K562 (cell line): ENCODE measurements around the gene SOS2. TPM values are rescaled to one million over a fixed set of nuclear protein-coding genes. Genes with fewer than 3 reads are reported as not detected.

Experiments used
- ATAC-seq: fragments of 200-7000 bp; cut with Tn5 transposase; 3 replicates; pipeline ENCODE4 v1.9.1; 2020; ENCODE audit warnings: moderate library complexity
- BruUV-seq: library from RNA; stranded (reverse); fragments of 400-500 nt; replicated peaks from 2 replicates; lab custom pipeline; 2021; lab: Mats Ljungman, UMichigan
- CTCF ChIA-PET: fragments of 300-600 bp; formaldehyde crosslinking; extraction: SDS; loops from one replicate; lab custom pipeline; 2021; ENCODE audit warnings: low intra/inter-chr PET ratio; lab: Yijun Ruan, JAX
- POLR2A ChIA-PET: fragments of 300-600, 350-650 bp; sonication (Branson Sonifier 250); formaldehyde crosslinking; extraction: SDS; loops from one replicate; lab custom pipeline; 2021; ENCODE audit warnings: antibody characterized with exemption, inconsistent platforms; lab: Yijun Ruan, JAX
- DNase-seq, 4 experiments: peaks; one replicate each; pipeline versions ENCODE4 v3.0.0 to v3.0.0-alpha.2; 2011 to 2018; ENCODE audit warnings: low spot score in 3 of 4, mixed read lengths in 3 of 4; ENCODE audit errors: extremely low read depth in 1 of 4
- FAIRE-seq: peaks from 2 replicates; lab custom pipeline; 2011; peaks lifted over from hg19 to GRCh38; lab: Jason Lieb, UNC
- H2AFZ ChIP-seq: 2 replicates; pipeline ENCODE4 v1.6.0; 2011; ENCODE audit warnings: low read depth, low read length, control low read depth, inconsistent platforms
- H3K27ac ChIP-seq: fragments of 200-600 bp; 3 replicates; pipeline ENCODE4 v1.8.0; 2011; ENCODE audit warnings: low read depth, mild to moderate bottlenecking, control low read depth, inconsistent platforms, low read length, moderate library complexity, mixed read lengths; ENCODE audit errors: extremely low read depth
- H3K27me3 ChIP-seq, 2 experiments: fragments of 300-600 bp in 1 of 2; 2 replicates in 1 of 2; 3 replicates in 1 of 2; pipeline versions ENCODE4 v1.6.0 to v1.8.0; 2011; ENCODE audit warnings: inconsistent platforms in 2 of 2, low read length in 2 of 2, mild to moderate bottlenecking in 1 of 2, mixed read lengths in 1 of 2, moderate library complexity in 1 of 2; ENCODE audit not compliant: control insufficient read depth in 2 of 2, insufficient read depth in 2 of 2
- H3K36me3 ChIP-seq: fragments of 300-600 bp; 3 replicates; pipeline ENCODE4 v1.8.0; 2011; ENCODE audit warnings: mild to moderate bottlenecking, low read length, inconsistent platforms; ENCODE audit not compliant: control insufficient read depth, insufficient read depth
- H3K4me1 ChIP-seq, 2 experiments: fragments of 200-600 bp in 1 of 2; replicated peaks in 1 of 2; 2 replicates in 1 of 2; 3 replicates in 1 of 2; pipeline versions ENCODE4 v1.5.1 to v1.8.0; 2011; ENCODE audit warnings: inconsistent platforms in 2 of 2, low read length in 2 of 2, mild to moderate bottlenecking in 1 of 2, mixed read lengths in 1 of 2, moderate library complexity in 1 of 2; ENCODE audit not compliant: control insufficient read depth in 2 of 2, insufficient read depth in 2 of 2
- H3K4me2 ChIP-seq: 2 replicates; pipeline ENCODE4 v1.6.1; 2011; ENCODE audit warnings: low read length, control low read depth, inconsistent platforms, mixed read lengths; ENCODE audit not compliant: insufficient read depth
- H3K4me3 ChIP-seq: fragments of 200-600 bp; sonication (generic), shearing (Covaris generic); 2 replicates; pipeline ENCODE4 v1.5.1; 2016; ENCODE audit warnings: control low read depth, inconsistent platforms
- H3K79me2 ChIP-seq: fragments of 200-600 bp; 3 replicates; pipeline ENCODE4 v1.8.0; 2011; ENCODE audit warnings: low read length, inconsistent platforms; ENCODE audit not compliant: control insufficient read depth, insufficient read depth
- H3K9ac ChIP-seq, 2 experiments: 2 replicates each; pipeline versions ENCODE4 v1.6.0 to v1.6.1; 2011; ENCODE audit warnings: low read depth in 2 of 2, low read length in 2 of 2, control low read depth in 1 of 2, inconsistent platforms in 1 of 2, mild to moderate bottlenecking in 1 of 2, mixed read lengths in 1 of 2; ENCODE audit not compliant: insufficient read depth in 1 of 2
- H3K9me1 ChIP-seq: one replicate; pipeline ENCODE4 v1.6.0; 2011; ENCODE audit warnings: inconsistent platforms, mild to moderate bottlenecking, low read length, moderate library complexity; ENCODE audit not compliant: control insufficient read depth, insufficient read depth
- H3K9me3 ChIP-seq: replicated peaks from 2 replicates; pipeline ENCODE4 v1.5.1; 2011; ENCODE audit warnings: low read depth, low read length, inconsistent platforms; ENCODE audit not compliant: control insufficient read depth, insufficient read depth
- H4K20me1 ChIP-seq: replicated peaks from 2 replicates; pipeline ENCODE4 v1.6.1; 2011; ENCODE audit warnings: low read length, inconsistent platforms, mixed read lengths; ENCODE audit not compliant: control insufficient read depth, insufficient read depth
- ADNP ChIP-seq: fragments of 200-800 bp; sonication (Bioruptor generic); IDR thresholded peaks from 2 replicates; pipeline ENCODE4 v1.6.1; 2016; ENCODE audit warnings: missing genetic modification characterization, missing compliant biosample characterization
- C11orf30 ChIP-seq: fragments of 450-650 bp; IDR thresholded peaks from 2 replicates; pipeline ENCODE4 v1.6.1; 2016; ENCODE audit warnings: low read depth, mild to moderate bottlenecking
- CBFA2T3 ChIP-seq: fragments of 450-650 bp; IDR thresholded peaks from 2 replicates; pipeline ENCODE4 v1.6.1; 2017
- HDAC1 ChIP-seq, 2 experiments: fragments of 450-650 bp; IDR thresholded peaks; 2 replicates each; pipeline ENCODE4 v1.6.1; 2016 to 2017; ENCODE audit warnings: inconsistent platforms in 1 of 2, mild to moderate bottlenecking in 1 of 2, moderate library complexity in 1 of 2
- KLF1 ChIP-seq: fragments of 450-650 bp; IDR thresholded peaks from 2 replicates; pipeline ENCODE4 v1.6.1; 2016; ENCODE audit warnings: missing genetic modification characterization, missing compliant biosample characterization
- KLF10 ChIP-seq: fragments of 250-450 bp; sonication (Bioruptor Pico); IDR thresholded peaks from 2 replicates; pipeline ENCODE4 v1.6.1; 2021; ENCODE audit warnings: matching md5 sums
- MECOM ChIP-seq: fragments of 250-450 bp; sonication (Bioruptor Pico); IDR thresholded peaks from 2 replicates; pipeline ENCODE4 v1.8.0; 2022; ENCODE audit warnings: inconsistent platforms
- TEAD1 ChIP-seq, 2 experiments: fragments of 450-650 bp in 1 of 2; sonication (generic) in 1 of 2; formaldehyde crosslinking; IDR thresholded peaks; 2 replicates each; pipeline versions ENCODE4 v1.4.0 to v1.8.0; 2020 to 2022; ENCODE audit warnings: mild to moderate bottlenecking in 2 of 2, missing genetic modification reagents in 1 of 2
- TEAD4 ChIP-seq, 2 experiments: sonication (generic) in 1 of 2; formaldehyde crosslinking in 1 of 2; IDR thresholded peaks; 2 replicates each; pipeline versions ENCODE4 v1.6.1 to v1.8.0; 2012 to 2022; ENCODE audit warnings: borderline replicate concordance in 1 of 2, inconsistent platforms in 1 of 2, low read length in 1 of 2, mild to moderate bottlenecking in 1 of 2, missing genetic modification reagents in 1 of 2
- ZBTB12 ChIP-seq: fragments of 250-450 bp; sonication (Bioruptor Pico); IDR thresholded peaks from 2 replicates; pipeline ENCODE4 v1.4.0; 2020
- ZC3H4 ChIP-seq: sonication (generic); formaldehyde crosslinking; IDR thresholded peaks from 2 replicates; pipeline ENCODE4 v1.9.0; 2021; ENCODE audit warnings: missing genetic modification reagents, borderline replicate concordance
- ZNF140 ChIP-seq: fragments of 250-450 bp; sonication (Bioruptor Pico); IDR thresholded peaks from 2 replicates; pipeline ENCODE4 v1.8.0; 2021; ENCODE audit warnings: moderate library complexity, mild to moderate bottlenecking, inconsistent platforms
- ZNF165 ChIP-seq: fragments of 250-450 bp; sonication (Bioruptor Pico); IDR thresholded peaks from 2 replicates; pipeline ENCODE4 v1.4.0; 2020; ENCODE audit warnings: borderline replicate concordance
- ZNF175 ChIP-seq: fragments of 200-800 bp; sonication (Bioruptor generic); IDR thresholded peaks from 2 replicates; pipeline ENCODE4 v1.6.1; 2016; ENCODE audit warnings: low read depth, mild to moderate bottlenecking, missing genetic modification characterization, missing compliant biosample characterization
- ZNF316 ChIP-seq: fragments of 450-650 bp; IDR thresholded peaks from 2 replicates; pipeline ENCODE4 v1.6.1; 2016
- ZNF644 ChIP-seq: fragments of 200-800 bp; sonication (Bioruptor generic); IDR thresholded peaks from 2 replicates; pipeline ENCODE4 v1.6.1; 2016; ENCODE audit warnings: low read depth, missing genetic modification characterization, missing compliant biosample characterization
- ZNF766 ChIP-seq: fragments of 200-800 bp; sonication (Bioruptor generic); conservative IDR thresholded peaks from 2 replicates; pipeline ENCODE4 v1.6.1; 2016; ENCODE audit warnings: missing genetic modification characterization, missing compliant biosample characterization
- WGBS: fragments of 100-300 bp; shearing (Covaris generic); methylation state at CpG from one replicate; pipeline ENCODE4 v1.1.6; 2016; ENCODE audit warnings: low coverage, mixed read lengths; ENCODE audit not compliant: insufficient coverage; ENCODE audit errors: missing lambda C conversion rate; 5-methylcytosine and 5-hydroxymethylcytosine counted together
- in situ Hi-C: fragments of 300-500 bp; cut with MboI; formaldehyde crosslinking; loops from 4 replicates; pipeline ENCODE4 v1.15.0; 2018; ENCODE audit warnings: inconsistent platforms, mixed read lengths
- intact Hi-C: fragments of 100-400 bp; cut with micrococcal nuclease; formaldehyde crosslinking; loops from 2 replicates; pipeline ENCODE4 v1.14.2; 2022
- polyA plus RNA-seq, 8 experiments: library from polyadenylated mRNA; depleted of rRNA in 4 of 8; stranded (reverse) in 5 of 8; unstranded in 3 of 8; fragments of >200 nt; fragmentation: Nextera tagmentation in 2 of 8; fragmentation: Illumina TruSeq in 1 of 8; extraction: Ambion mirVana in 2 of 8; extraction: Trizol in 1 of 8; gene quantifications; 2 replicates each; pipeline versions ENCODE4 v1.2.1 to v1.2.3, GENCODE V29; 2011 to 2014; ENCODE audit warnings: inconsistent platforms in 1 of 8, missing spikeins in 1 of 8
- total RNA-seq, 7 experiments: library from RNA; depleted of rRNA in 6 of 7; stranded (reverse); fragments of >200 nt in 6 of 7; fragmentation: Illumina TruSeq in 2 of 7; extraction: Trizol in 2 of 7; gene quantifications; 2 replicates each; pipeline versions ENCODE4 v1.2.1 to v1.2.3, GENCODE V29; 2011 to 2021; ENCODE audit warnings: low replicate concordance in 1 of 7
- TF ChIP-seq, protein P1 (sequence below), 2 experiments: IDR thresholded peaks; 2 replicates each; pipeline ENCODE4 v1.6.1; 2012; ENCODE audit warnings: improper control_type of control experiment in 2 of 2, low read depth in 2 of 2, low read length in 2 of 2, borderline replicate concordance in 1 of 2

SOS2 gene
- total and polyA plus RNA-seq, 9 of the 15 experiments (the other 6 are each of a cell fraction or from before 2014, with no cell fraction given), result 2.2 to 13.1 (median 10.5) TPM

DNA sequence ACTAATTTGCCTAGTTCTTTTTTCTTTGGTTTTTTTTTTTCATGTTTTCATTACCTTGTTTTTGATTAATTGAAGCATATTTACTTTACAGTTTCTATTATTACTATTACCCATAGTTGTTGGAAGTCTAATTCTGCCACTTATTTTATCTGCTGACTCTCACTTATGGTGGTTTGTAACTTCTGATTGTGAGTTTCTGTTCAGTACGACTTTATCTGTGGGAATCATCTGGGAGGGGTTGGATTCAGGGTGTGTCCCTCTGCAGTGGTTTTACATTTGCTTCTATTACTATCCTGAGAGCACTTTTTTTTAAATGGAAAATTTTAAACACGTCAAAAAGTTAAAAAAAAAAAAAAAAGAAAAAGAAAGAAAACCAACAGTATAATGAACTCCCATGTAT lies 26.4 kb upstream of the SOS2 start (continued):
- TF ChIP-seq TEAD4 (IDR thresholded peaks at IDR 0.05; ENCODE audit: low read length) (peak; percentile 24; the same call in 1 of the 2 replicates), TEAD4 (CRISPR knock-in tag; IDR thresholded peaks at IDR 0.05; ENCODE audit: borderline replicate concordance) (no peak), ZNF766 (CRISPR knock-in tag) (0 out of 2 replicates have a peak, but pooled peaks have one; percentile 32), ZNF644 (tag) (no peak), C11orf30 (peak; percentile 63), KLF1 (0 out of 2 replicates have a peak, but pooled peaks have one; percentile 24), CBFA2T3 (peak; percentile 28; the same call in 1 of the 2 replicates), ZNF316 (peak; percentile 74), ZBTB12 (CRISPR knock-in tag) (0 out of 2 replicates have a peak, but pooled peaks have one; percentile 14), ZNF175 (CRISPR knock-in tag) (no peak), ZNF140 (CRISPR knock-in tag) (no peak), HDAC1 (IDR thresholded peaks at IDR 0.05) (0 out of 4 replicates have a peak, but pooled peaks of 1 of the 2 experiments have one; percentile 37)
- TF ChIP-seq, all 486 proteins: peak for 14

GRCh38 chr14:50254248-50254647 lies 22.9 kb upstream of the SOS2 start:
- 89% methylated on average over 3 of the region's 3 CpGs for WGBS
- intact Hi-C loops (no loop called here), in situ Hi-C loops (no loop called here)
- H3K27ac ChIP-seq, result no peak overlapping the region
- no peaks in the 10 kb centered on the region for H4K20me1 ChIP-seq
- BruUV-seq, result no TSS peak
- no peaks in the 10 kb centered on the region for H3K9me3 ChIP-seq
- no peak for FAIRE-seq
- 0 out of 3 replicates have a peak, but pooled peaks cover 3% of the 10 kb centered on the region for H3K36me3 ChIP-seq
- CTCF ChIA-PET, result no interaction called here
- no peak overlapping the region for H3K4me3 ChIP-seq
- H3K9me1 ChIP-seq, result no peaks in the 10 kb centered on the region
- H3K4me2 ChIP-seq, result no peak overlapping the region
- H3K79me2 ChIP-seq, result no peaks in the 10 kb centered on the region
- no peaks in the 10 kb centered on the region for H3K27me3 ChIP-seq
- no peak for DNase-seq
- H3K9ac ChIP-seq, result no peak overlapping the region
- H2AFZ ChIP-seq, result no peak overlapping the region
- H3K4me1 ChIP-seq, result no peaks in the 10 kb centered on the region; a peak in 3 of 5 replicates
- POLR2A ChIA-PET, result no interaction called here
- ATAC-seq, result no peak
- TF ChIP-seq MECOM, result no peak
- TF ChIP-seq ADNP (tag), result no peak
- TF ChIP-seq KLF10, result no peak
- TF ChIP-seq, protein P1, sequence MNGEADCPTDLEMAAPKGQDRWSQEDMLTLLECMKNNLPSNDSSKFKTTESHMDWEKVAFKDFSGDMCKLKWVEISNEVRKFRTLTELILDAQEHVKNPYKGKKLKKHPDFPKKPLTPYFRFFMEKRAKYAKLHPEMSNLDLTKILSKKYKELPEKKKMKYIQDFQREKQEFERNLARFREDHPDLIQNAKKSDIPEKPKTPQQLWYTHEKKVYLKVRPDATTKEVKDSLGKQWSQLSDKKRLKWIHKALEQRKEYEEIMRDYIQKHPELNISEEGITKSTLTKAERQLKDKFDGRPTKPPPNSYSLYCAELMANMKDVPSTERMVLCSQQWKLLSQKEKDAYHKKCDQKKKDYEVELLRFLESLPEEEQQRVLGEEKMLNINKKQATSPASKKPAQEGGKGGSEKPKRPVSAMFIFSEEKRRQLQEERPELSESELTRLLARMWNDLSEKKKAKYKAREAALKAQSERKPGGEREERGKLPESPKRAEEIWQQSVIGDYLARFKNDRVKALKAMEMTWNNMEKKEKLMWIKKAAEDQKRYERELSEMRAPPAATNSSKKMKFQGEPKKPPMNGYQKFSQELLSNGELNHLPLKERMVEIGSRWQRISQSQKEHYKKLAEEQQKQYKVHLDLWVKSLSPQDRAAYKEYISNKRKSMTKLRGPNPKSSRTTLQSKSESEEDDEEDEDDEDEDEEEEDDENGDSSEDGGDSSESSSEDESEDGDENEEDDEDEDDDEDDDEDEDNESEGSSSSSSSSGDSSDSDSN (IDR thresholded peaks at IDR 0.05; ENCODE audit: borderline replicate concordance in 1 of 2, low read depth in 2 of 2, low read length in 2 of 2), result no peak
- TF ChIP-seq ZNF165, result no peak
- no peak for TF ChIP-seq ZC3H4 (CRISPR knock-in tag)
- no peak for TF ChIP-seq TEAD4 (IDR thresholded peaks at IDR 0.05; ENCODE audit: low read length)
- TF ChIP-seq TEAD4 (CRISPR knock-in tag; IDR thresholded peaks at IDR 0.05; ENCODE audit: borderline replicate concordance), result no peak
- TF ChIP-seq TEAD1 (CRISPR knock-in tag; IDR thresholded peaks at IDR 0.05), result no peak
